ENCODE data around the gene GANC.

Gene GANC

GRCh38 chr15:42384597-42384996 is 111.6 kb downstream of the GANC start:
- Histone ChIP-seq H3K27ac (ENCODE audit: low read length) (no peak overlapping the region), H3K4me3 (ENCODE audit: low read depth in 1 of 2, low read length in 2 of 2) (no peak overlapping the region), H3K4me1 (ENCODE audit: control insufficient read depth in 1 of 2, insufficient read depth in 2 of 2, low read length in 2 of 2) (no peaks in the 10 kb centered on the region), H3K36me3 (ENCODE audit: control insufficient read depth in 1 of 2, insufficient read depth in 2 of 2, low read length in 2 of 2) (peaks cover 0 to 5% of the 10 kb centered on the region in 2 donors), H3K9me3 (ENCODE audit: control insufficient read depth in 1 of 2, low read length in 2 of 2) (no peaks in the 10 kb centered on the region), H3K27me3 (ENCODE audit: low read depth, low read length) (no peaks in the 10 kb centered on the region)

GRCh38 chr15:42385206-42385979 is 112.4 kb downstream of the GANC start:
- no peaks in the 10 kb centered on the region for H3K4me1 ChIP-seq (ENCODE audit: control insufficient read depth in 1 of 2, insufficient read depth in 2 of 2, low read length in 2 of 2)
- H3K27ac ChIP-seq (ENCODE audit: low read length), result no peak overlapping the region
- no peak overlapping the region for H3K4me3 ChIP-seq (ENCODE audit: low read depth in 1 of 2, low read length in 2 of 2)
- H3K36me3 ChIP-seq (ENCODE audit: control insufficient read depth in 1 of 2, insufficient read depth in 2 of 2, low read length in 2 of 2), result peaks cover 0 to 5% of the 10 kb centered on the region in 2 donors
- H3K27me3 ChIP-seq (ENCODE audit: low read depth, low read length), result no peaks in the 10 kb centered on the region
- no peaks in the 10 kb centered on the region for H3K9me3 ChIP-seq (ENCODE audit: control insufficient read depth in 1 of 2, low read length in 2 of 2)

GRCh38 chr15:42385980-42386700 is 113.1 kb downstream of the GANC start:
- no peaks in the 10 kb centered on the region for H3K4me1 ChIP-seq (ENCODE audit: control insufficient read depth in 1 of 2, insufficient read depth in 2 of 2, low read length in 2 of 2)

GRCh38 chr15:42387603-42388002 is 114.6 kb downstream of the GANC start:
- no peaks in the 10 kb centered on the region for H3K9me3 ChIP-seq (ENCODE audit: control insufficient read depth in 1 of 2, low read length in 2 of 2)
- peaks cover 0 to 5% of the 10 kb centered on the region in 2 donors for H3K36me3 ChIP-seq (ENCODE audit: control insufficient read depth in 1 of 2, insufficient read depth in 2 of 2, low read length in 2 of 2)
- H3K27me3 ChIP-seq (ENCODE audit: low read depth, low read length), result no peaks in the 10 kb centered on the region
- H3K4me1 ChIP-seq (ENCODE audit: control insufficient read depth in 1 of 2, insufficient read depth in 2 of 2, low read length in 2 of 2), result no peaks in the 10 kb centered on the region
- no peak overlapping the region for H3K4me3 ChIP-seq (ENCODE audit: low read depth in 1 of 2, low read length in 2 of 2)
- H3K27ac ChIP-seq (ENCODE audit: low read length), result no peak overlapping the region

More at GRCh38 chr15:42385980-42386700, 113.1 kb downstream of the GANC start:
- peaks cover 0 to 5% of the 10 kb centered on the region in 2 donors for H3K36me3 ChIP-seq (ENCODE audit: control insufficient read depth in 1 of 2, insufficient read depth in 2 of 2, low read length in 2 of 2)
- no peaks in the 10 kb centered on the region for H3K9me3 ChIP-seq (ENCODE audit: control insufficient read depth in 1 of 2, low read length in 2 of 2)
- no peak overlapping the region for H3K4me3 ChIP-seq (ENCODE audit: low read depth in 1 of 2, low read length in 2 of 2)
- H3K27ac ChIP-seq (ENCODE audit: low read length), result no peak overlapping the region
- H3K27me3 ChIP-seq (ENCODE audit: low read depth, low read length), result no peaks in the 10 kb centered on the region

GRCh38 chr15:42392309-42393024 is 119.5 kb downstream of the GANC start:
- no peaks in the 10 kb centered on the region for H3K9me3 ChIP-seq (ENCODE audit: control insufficient read depth in 1 of 2, low read length in 2 of 2)
- no peaks in the 10 kb centered on the region for H3K4me1 ChIP-seq (ENCODE audit: control insufficient read depth in 1 of 2, insufficient read depth in 2 of 2, low read length in 2 of 2)
- no peak overlapping the region for H3K27ac ChIP-seq (ENCODE audit: low read length)
- no peak overlapping the region for H3K4me3 ChIP-seq (ENCODE audit: low read depth in 1 of 2, low read length in 2 of 2)
- no peaks in the 10 kb centered on the region for H3K27me3 ChIP-seq (ENCODE audit: low read depth, low read length)
- peaks cover 0 to 8% of the 10 kb centered on the region in 2 donors for H3K36me3 ChIP-seq (ENCODE audit: control insufficient read depth in 1 of 2, insufficient read depth in 2 of 2, low read length in 2 of 2)

GRCh38 chr15:42394106-42394505 is 121.1 kb downstream of the GANC start:
- no peaks in the 10 kb centered on the region for H3K4me1 ChIP-seq (ENCODE audit: control insufficient read depth in 1 of 2, insufficient read depth in 2 of 2, low read length in 2 of 2)
- no peaks in the 10 kb centered on the region for H3K27me3 ChIP-seq (ENCODE audit: low read depth, low read length)
- H3K4me3 ChIP-seq (ENCODE audit: low read depth in 1 of 2, low read length in 2 of 2), result no peak overlapping the region
- H3K9me3 ChIP-seq (ENCODE audit: control insufficient read depth in 1 of 2, low read length in 2 of 2), result no peaks in the 10 kb centered on the region
- peaks cover 0 to 6% of the 10 kb centered on the region in 2 donors for H3K36me3 ChIP-seq (ENCODE audit: control insufficient read depth in 1 of 2, insufficient read depth in 2 of 2, low read length in 2 of 2)
- no peak overlapping the region for H3K27ac ChIP-seq (ENCODE audit: low read length)

- H3K27ac ChIP-seq (ENCODE audit: low read length), result no peak overlapping the region
- H3K4me3 ChIP-seq (ENCODE audit: low read depth in 1 of 2, low read length in 2 of 2), result no peak overlapping the region
- no peaks in the 10 kb centered on the region for H3K27me3 ChIP-seq (ENCODE audit: low read depth, low read length)
- no peaks in the 10 kb centered on the region for H3K9me3 ChIP-seq (ENCODE audit: control insufficient read depth in 1 of 2, low read length in 2 of 2)
- peaks cover 9 to 12% of the 10 kb centered on the region in 2 donors for H3K36me3 ChIP-seq (ENCODE audit: control insufficient read depth in 1 of 2, insufficient read depth in 2 of 2, low read length in 2 of 2)
- no peaks in the 10 kb centered on the region for H3K4me1 ChIP-seq (ENCODE audit: control insufficient read depth in 1 of 2, insufficient read depth in 2 of 2, low read length in 2 of 2)
These were observed 122.8 kb downstream of the GANC start for GRCh38 chr15:42395838-42396237.

GRCh38 chr15:42401544-42402454 is 128.8 kb downstream of the GANC start:
- Histone ChIP-seq H3K36me3 (ENCODE audit: control insufficient read depth in 1 of 2, insufficient read depth in 2 of 2, low read length in 2 of 2) (peaks cover 9 to 23% of the 10 kb centered on the region in 2 donors), H3K4me3 (ENCODE audit: low read depth in 1 of 2, low read length in 2 of 2) (no peak overlapping the region), H3K4me1 (ENCODE audit: control insufficient read depth in 1 of 2, insufficient read depth in 2 of 2, low read length in 2 of 2) (peaks cover 0 to 5% of the 10 kb centered on the region in 2 donors), H3K9me3 (ENCODE audit: control insufficient read depth in 1 of 2, low read length in 2 of 2) (no peaks in the 10 kb centered on the region), H3K27ac (ENCODE audit: low read length) (no peak overlapping the region), H3K27me3 (ENCODE audit: low read depth, low read length) (no peaks in the 10 kb centered on the region)

GRCh38 chr15:42402455-42403205 is 129.6 kb downstream of the GANC start:
- Histone ChIP-seq H3K27ac (ENCODE audit: low read length) (no peak overlapping the region), H3K27me3 (ENCODE audit: low read depth, low read length) (no peaks in the 10 kb centered on the region), H3K4me3 (ENCODE audit: low read depth in 1 of 2, low read length in 2 of 2) (no peak overlapping the region), H3K36me3 (ENCODE audit: control insufficient read depth in 1 of 2, insufficient read depth in 2 of 2, low read length in 2 of 2) (peaks cover 6 to 23% of the 10 kb centered on the region in 2 donors), H3K9me3 (ENCODE audit: control insufficient read depth in 1 of 2, low read length in 2 of 2) (no peaks in the 10 kb centered on the region), H3K4me1 (ENCODE audit: control insufficient read depth in 1 of 2, insufficient read depth in 2 of 2, low read length in 2 of 2) (peaks cover 0 to 5% of the 10 kb centered on the region in 2 donors)

GRCh38 chr15:42403389-42403788 is 130.4 kb downstream of the GANC start:
- peaks cover 6 to 23% of the 10 kb centered on the region in 2 donors for H3K36me3 ChIP-seq (ENCODE audit: control insufficient read depth in 1 of 2, insufficient read depth in 2 of 2, low read length in 2 of 2)
- H3K4me1 ChIP-seq (ENCODE audit: control insufficient read depth in 1 of 2, insufficient read depth in 2 of 2, low read length in 2 of 2), result peaks cover 0 to 5% of the 10 kb centered on the region in 2 donors
- no peaks in the 10 kb centered on the region for H3K9me3 ChIP-seq (ENCODE audit: control insufficient read depth in 1 of 2, low read length in 2 of 2)
- no peaks in the 10 kb centered on the region for H3K27me3 ChIP-seq (ENCODE audit: low read depth, low read length)
- no peak overlapping the region for H3K4me3 ChIP-seq (ENCODE audit: low read depth in 1 of 2, low read length in 2 of 2)
- H3K27ac ChIP-seq (ENCODE audit: low read length), result no peak overlapping the region

Data from muscle layer of duodenum (tissue), 2 donors.